ENCODE data around the gene EN1.

The EN1 gene

DNA sequence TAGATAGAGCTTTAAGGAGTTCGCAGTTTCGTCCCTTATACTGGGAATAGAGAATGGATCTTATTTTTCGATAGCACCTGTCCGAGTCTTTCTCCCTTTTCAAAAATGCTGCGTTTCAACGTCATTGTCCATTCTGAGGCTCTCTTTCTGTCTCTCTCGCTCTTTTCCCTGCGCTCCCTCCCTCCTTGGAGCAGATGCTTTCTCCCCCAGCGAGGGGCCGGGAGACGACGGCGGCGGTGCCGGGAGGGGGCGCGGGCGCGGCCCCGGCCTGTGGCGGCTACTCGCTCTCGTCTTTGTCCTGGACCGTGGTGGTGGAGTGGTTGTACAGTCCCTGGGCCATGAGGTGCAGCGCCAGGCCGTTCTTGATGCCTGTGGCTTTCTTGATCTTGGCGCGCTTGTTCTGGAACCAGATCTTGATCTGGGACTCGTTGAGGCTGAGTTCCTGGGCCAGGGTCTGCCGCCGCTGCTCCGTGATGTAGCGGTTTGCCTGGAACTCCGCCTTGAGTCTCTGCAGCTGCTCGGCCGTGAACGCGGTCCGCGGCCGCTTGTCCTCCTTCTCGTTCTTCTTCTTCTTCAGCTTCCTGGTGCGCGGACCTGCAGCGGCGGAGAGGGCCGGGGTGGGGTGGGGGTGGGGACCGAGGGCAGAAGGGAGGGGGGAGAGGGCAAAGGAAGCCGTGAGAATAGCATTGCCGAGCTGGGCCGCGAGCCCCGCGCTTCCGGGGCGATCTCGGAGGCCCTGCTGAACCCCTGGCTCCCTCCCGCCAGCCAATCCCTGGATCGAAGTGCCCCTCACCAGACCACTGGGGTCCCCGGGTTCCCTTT, 4.6 kb downstream of the EN1 start:
- DNase-seq: no peak

DNA sequence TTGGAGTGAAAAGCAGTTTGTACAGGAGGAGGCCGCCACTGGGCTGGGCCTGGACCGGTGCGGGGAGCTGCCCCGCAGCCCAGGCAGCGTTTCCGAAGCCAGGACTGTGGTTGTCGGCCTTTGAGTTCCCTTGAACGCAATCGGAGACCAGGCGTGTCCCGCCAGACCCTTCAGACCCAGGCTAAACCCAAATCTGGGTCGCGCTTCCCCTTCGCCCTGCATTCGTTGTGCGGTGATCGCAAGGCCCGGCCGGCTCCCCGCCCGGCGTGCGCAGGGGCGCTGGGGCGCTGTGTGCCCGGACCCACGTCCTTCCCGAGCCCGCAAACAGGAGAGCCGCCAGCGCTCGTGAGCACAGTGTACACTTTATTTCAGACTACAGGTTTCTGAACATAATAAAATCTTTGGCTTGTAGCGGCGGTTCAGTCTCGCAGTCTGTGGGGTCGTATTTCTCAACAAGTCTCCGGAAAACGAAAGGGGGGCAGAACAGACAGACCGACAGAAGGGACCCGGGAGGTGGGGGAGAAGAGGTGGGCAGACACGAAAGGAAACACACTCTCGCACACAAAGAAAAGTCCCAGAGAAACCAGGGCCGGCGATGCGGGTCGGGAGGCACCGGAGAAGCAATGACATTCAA, 5.5 kb downstream of the EN1 start:
- no peak for DNase-seq

DNA sequence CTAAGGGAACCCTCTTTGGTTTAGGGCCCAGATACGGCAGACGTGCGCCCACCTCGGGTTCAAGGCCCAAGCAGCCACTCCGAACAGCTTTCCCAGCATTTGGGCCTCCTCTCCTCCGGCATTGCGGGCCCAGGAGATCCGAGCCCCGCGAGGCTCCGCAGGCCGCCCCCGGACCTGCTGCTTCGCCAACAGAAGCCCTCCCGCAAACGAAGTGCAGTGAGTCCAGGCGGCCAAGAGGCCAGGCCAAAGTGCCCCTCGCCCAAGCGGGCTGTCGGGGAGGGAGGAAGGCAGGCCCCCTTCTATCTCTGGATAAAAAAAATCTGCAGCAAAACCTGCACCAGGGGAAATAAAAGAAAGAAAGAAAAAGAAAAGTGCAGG, 6.0 kb downstream of the EN1 start:
- DNase-seq: no peak

DNA sequence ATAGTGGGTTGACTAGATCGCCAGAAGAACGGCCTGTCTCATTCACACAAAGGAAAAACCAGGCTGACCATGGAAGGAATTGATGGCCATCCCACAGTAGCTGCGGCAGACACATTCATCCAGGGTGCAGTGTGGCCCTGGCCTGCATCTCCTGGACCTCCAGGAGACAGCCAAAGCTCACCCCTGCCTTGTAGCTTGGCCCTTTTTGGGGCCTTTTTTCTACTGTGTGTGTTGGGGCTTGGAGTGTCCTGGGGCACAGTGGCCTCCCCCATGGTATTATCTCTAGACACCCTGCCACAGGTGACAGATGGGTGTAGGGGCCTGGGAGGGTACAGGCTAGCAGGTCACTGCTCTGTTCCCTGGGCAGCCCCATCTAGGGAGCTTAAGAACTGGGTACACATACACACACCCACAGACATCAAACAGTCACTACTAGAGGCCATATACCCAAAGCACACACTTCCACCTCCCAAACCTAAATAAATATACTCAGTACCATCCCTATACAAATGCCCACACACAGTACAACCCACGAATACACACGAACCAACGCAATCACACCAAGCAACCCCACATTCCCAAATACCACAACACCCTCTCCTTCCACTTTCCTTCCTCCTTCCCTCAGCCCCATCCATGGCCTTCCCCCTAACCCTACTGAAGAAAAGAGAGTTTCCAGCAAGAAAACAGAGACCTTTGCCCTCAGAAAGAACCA, 8.6 kb downstream of the EN1 start:
- DNase-seq: no peak

DNA sequence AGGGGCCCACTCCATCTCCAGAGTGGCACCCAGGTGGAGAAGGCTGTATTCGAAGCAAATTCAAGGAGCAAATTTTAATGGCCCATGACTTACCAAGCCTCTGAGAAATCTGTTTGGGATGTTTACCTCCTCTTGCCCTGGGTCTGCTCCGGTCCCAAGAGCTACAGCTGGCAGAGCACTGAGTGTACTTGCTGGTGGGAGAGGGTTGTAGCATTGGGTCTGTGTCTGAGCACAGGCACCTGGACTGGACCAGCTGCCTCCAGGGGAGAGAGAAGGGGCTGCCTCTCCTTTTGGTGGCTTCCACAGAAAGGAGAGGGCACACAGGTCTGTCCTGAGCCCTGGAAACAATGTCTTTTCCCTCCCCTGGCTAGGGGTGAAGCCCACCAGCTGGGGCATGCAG, 9.8 kb downstream of the EN1 start:
- DNase-seq: no peak

DNA sequence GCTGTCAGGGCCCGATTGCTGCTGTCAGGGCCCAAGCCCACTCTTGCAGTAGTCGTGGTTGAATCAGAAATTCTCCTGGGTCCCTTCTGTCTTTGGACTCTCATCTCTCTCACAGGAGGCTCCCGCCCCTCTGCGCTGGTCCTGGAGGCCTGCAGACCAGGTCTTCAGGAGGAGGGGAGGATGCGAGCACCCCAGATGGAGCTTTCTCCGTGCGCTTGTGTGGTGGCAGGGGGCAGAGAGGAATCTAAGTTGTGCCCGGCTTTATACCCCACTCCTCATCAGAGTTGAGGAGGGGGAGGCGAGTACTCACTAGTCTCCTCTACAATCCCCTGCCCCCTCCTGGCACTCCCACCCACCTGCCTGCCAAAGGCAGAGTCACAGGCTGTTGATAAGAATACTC, 10.4 kb downstream of the EN1 start:
- no peak for DNase-seq

DNA sequence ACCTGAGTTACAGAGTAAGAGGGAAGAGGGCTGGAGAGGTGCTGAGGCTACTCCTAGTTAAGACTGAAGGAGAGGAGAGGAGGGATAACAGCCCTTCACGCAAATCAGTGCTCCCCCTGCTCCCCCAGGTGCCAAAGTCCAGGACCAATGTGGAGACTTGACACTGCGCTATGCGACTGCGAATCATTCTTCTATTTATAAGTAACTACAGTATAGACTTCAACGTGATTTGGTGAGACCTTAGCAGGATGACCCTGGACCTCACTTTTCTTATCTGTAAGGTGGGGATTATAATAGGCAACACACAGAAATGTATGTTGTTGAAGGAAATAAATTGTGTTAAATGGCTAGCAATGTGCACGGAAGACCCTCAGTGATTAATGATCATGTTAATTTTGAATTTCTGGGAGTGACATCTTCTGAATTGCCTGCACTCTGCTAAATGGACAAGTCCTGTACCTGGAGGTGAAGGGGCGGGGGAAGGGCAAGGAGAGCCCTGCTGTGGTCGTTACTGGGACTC, 11.0 kb downstream of the EN1 start:
- no peak for DNase-seq

DNA sequence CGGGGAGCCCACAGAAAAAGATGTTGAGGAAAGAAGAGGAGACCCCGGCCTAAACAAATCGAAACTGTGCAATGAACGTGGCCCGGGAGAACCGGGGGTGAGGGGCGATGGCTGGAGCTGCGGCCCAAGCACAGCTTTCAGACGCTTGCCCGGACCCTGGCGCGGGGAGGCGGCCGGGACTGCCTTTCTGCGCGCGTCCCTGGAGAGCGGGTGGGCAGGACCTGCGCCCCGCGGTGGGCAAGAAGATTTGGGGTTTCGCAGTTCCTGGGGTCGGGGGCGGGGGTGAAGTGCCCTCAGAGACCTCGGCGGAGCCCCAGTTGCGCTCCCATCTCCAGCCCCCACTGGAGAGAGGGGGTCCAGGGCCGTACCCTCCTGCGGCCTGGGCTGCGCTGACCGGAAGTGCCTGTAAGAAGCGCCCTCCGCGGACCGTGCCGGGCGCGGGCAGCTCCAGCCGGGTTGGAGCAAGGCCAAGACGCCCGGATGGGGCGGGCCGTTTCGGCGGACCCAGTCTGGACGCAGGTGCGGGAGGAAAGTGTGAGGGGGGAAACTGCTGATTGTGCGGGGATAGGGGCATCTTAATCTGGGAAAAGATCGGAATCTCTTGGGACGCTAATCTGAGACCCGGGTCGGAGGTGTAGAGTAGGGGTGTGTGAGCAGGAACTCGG, 11.6 kb downstream of the EN1 start:
- no peak for DNase-seq

DNA sequence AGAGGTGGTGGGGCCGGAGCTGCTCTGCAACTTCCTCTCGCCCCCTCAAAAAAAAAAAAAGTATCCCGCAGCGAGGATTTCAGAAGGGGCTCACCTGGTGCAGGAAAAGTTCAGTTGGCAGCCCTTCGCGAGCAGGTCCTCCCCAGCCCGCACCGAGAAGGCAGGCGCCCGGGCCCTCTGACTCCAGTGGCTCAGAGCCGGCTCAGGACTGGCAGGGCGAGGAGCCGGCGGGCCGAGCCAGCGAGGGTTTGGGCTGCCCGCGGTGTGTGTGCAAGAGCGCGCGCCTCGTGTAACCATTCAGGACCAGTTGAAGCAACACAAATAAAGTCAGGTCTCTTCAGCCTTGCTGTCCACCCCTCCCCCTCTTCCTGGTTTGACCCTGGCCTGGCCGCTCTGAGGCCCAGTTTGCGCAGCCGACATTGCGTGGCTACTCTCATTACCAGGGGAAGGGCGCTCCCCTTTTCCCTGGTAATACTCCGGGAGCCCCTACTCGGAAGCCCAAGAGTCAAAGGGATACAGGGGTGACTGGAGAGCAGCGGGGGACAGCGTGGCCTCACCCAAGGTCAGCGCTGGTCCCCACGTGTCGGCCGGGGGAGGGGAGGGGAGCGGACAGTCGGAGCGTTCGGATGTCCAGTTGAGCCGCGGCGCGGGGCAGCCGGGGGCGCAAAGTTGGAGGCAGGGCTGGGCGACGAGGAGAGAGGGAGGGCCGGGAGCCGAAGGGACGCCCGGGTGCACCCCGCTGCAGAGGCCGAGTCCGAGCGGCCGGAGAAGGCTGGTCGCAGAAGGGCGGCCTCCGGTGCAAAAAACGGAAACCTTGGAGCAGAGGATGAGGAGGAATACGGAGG, 12.3 kb downstream of the EN1 start:
- DNase-seq: no peak

DNA sequence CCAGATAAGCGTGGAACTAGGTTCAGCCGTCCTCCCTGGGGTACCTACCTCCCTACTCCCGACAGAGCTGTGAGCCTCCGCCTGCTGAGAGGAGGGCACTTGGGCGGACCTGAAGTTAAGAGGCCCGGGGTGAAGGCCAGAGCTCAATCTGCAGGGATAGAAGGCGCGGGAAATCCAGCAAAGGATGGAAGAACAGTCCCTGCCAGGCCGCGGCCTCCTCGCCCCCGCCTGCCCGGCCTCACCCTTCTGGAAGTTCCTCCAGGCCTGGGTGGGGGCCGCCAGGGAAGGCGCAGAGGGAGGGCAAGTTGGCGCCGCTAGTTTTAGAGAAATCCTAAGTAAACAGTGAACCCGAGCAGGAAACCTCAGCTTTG, 13.0 kb downstream of the EN1 start:
- DNase-seq: no peak

DNA sequence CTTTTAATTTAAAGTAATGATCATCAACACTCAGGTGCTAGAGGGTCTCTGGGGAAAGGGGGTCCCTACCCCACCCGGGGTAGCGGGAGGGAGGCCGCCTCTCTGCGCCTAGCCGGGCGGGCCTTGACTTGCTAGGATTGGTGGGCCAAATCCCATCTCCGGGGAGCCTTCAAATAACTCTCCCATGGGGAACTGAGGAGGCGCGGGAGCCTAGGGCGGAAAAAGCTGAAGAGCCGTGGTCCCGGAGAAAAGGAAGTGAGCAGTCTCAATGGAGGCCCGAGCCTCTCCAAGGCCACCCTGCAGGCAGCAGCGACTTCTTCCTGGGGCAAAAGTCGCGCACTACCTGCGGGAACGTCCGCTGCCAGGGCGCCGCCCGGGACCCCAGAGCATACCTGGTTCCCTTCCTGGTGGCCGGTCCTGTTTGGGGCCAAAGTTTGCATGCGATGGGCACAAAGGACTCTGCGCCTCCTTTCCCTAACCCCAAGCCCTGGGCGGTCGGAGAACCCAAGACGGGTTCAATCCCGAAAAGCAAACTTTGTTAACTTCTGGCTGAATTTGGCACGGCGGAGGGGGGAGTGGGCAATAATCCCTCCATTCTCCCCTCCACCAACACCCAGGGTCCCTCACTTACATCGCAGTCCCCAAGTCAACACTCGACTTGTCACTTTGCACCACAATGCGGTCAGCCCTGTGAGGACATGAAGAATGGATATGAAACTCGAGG, 13.6 kb downstream of the EN1 start:
- DNase-seq: no peak

DNA sequence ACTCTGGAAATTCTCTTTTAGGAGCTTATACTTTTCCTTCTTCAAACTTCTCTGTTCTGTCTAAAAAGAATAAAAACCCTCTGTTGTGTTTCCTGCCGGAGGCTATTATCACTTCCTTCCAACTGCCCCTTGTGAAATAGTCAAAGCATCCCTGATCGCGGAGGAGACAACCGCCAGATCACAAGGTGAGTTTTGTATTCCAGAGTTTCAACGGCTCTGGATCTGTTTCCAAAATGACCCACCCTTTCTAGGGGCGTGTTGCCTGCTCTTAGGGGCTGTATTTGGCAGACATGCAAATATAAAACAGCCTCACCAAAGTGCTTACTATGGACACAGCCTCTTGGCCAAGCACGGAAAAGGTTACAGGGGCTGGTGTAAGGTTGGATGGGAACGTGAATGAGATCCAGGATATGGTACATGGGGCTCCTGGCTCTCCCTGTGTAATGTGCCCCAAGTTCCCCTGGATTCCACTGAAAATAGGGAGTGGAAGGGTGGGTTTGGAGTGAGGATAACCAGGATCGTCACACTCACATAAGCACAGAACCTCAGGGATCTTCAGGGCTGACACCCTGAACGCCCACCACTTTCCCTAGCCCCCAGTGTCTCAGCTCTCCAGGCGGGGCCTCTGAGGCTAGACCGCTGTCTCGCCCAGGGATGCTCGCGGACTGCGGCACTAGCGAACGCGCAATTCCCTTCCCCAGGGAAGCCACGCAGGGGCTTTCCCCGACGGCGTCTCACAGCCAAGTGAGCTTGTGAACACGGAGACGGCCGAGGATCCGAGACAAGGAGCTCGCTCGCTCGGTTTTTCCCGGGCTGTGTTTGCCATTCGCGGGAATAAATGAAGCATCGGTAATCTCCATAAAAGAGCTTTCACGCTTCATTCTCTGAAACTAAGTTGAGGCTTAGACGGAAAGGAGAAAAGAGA, 14.4 kb downstream of the EN1 start:
- DNase-seq: no peak

DNA sequence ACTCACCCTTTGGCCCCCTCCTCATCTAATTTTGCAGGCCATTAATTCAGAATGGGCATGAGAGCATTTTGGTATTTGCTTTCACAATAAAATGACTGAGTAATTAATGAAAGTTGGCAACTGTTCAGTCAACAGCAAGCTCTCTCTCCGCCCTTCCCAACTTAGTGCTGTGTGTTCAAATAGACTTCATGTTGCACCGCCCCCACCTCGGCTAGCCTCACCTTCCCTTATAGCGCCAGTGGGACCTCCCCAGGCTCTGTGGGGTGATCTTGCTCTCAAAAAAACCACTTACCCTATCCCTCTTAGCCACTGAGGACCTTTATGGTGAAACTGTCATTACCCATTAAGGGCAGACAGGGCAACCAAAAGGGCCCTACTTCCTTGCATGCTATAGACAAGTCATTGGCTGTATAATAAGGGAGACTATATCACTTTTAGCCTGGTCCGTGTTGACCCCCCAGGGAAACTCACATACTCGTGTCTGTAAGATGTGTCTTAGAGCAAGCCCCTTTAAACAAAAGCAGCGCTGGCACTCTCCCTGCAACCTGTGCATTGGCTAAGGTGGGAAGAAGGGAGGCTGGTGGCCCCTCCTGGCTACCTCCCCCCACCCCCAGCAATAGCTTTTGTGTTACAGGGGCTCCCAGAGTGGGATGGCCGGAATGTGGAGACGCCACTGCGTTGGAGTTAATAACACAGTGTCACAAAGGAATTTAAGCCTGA, 15.2 kb downstream of the EN1 start:
- DNase-seq: no peak

DNA sequence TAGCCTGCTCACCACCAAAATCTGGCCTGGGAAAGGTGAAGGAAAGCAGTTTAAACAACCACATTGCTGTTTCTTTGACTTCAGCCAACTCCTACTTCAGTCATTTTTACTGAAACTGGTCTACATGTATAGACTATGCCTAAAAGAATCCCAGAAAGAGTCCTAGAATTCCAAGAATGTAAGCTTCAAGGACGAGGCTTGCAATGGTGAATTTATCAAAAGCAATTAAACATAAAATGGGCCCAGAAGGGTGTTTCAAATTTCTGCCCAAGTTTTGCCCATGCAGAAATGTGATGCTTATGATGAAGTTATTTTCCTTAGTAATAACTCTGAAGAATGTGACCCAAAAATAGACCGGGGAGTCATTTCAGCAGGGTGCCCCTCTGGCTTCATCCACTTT, 16.6 kb downstream of the EN1 start:
- no peak for DNase-seq

DNA sequence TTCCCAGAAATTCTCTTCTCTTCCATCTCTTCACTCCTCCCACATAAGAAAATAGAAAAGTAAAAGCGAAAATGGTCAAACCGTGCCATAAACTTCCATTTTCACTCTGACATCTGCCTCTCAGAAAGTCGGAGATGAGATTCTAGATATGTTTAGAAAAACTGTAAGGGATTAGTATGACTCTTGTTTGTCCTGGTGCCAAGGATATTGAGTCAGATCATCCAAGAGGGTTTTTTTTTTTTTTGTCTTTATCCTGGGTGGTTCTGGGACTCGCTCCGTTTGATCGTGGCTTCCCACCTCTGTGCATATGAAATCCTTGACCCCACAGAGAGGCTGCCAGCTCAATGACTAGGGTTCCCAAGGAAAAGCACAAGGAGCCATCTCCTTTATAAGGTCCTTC, 17.3 kb downstream of the EN1 start:
- no peak for DNase-seq

DNA sequence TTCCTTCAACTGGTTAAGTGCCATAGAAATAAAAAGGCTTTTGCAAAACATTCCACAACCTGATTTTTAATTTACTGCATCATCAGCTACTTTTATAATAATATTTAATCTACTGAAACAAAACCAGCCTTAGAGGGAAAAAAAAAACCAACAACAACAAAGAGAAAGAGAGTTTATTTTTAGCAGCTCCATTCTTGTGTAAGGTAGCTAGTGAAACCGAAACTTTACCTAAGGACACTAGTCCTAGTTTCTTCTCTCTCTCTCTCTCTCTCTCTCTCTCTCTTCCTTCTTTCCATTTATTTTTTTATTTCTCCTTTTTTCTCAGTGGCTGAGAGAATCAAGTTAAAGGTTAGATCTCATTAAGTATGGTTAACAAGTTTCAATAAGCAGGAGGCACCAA, 21.4 kb downstream of the EN1 start:
- DNase-seq: no peak

DNA sequence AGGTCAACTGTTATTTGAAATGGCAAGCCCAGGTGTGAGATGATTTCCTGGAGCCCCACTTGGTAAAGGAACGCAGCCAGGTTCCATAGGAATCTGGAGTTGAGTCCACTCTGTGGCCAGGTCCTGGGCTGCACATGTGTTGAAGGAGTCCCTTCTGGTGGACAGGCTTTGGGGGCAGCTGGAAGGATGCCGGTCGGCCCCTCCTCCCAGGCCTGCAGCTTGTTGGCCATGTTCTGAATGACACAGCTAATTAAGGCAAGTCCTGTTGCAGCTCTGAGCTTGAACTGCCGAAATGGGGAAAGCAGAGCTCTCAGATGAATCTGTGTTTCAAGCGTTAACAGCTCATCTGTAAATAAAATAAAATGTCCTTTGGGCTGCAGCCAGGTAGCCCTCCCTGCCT, 23.8 kb downstream of the EN1 start:
- DNase-seq: no peak

DNA sequence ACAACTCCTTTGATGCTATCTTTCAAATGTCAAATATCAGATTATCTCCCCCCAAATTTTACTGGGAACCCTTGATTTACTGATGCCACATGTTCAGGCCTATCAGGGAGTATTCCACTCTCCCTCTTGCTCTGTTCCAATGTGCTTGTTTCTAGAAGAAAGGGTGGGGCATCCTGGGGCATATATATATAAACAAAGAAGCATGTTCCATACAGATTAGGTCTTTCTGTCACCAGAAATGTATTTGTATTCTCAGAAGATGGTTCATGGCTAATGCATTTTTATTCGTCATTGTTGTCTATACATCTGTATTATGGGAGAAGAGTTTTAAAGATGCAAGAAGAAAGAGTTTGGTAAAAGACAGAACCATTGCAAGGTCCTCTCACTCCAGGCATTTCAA, 24.9 kb downstream of the EN1 start:
- DNase-seq: no peak

DNA sequence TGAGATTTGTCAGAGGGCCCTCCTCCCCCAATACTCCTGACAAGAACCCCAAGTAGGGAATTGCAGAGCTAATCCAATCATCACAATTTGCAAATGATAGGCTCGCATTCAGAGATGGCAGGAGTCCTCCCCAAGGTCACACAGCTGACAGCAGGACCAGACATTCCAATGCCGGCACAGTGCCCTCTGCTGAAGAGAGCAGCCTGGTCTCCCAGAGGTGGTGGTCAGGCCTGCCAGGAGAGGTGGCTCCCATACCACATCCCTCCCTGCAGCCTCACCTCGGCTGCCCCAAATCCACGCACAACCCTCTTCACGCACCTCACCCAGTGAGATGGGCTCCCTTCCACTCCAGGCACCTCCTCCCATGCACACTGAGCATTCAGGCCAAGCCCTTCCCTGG, 25.4 kb downstream of the EN1 start:
- DNase-seq: no peak

DNA sequence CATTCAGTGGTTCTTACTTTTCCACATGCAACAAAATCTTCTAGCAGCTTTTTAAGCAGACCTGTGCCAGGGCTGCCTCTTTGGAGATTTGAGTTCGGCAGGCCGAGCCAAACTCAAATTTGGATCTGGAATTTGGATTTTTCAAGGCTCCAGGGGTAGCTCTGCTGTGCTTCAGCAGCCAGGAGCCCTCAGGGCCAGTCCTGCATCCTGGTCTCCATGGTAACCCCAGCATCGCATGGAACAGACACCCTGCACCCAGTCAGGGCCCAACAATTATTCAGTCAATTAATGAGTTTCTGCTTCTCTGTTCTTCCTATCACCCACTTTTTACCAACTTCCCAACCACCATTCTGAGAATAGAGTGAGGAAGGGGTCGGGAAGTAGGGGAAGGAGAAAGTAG, 30.0 kb downstream of the EN1 start:
- no peak for DNase-seq

All from NCI-H1694 treated with DMSO at 0.1 percent for 48 hours (cell line).